Liver (tissue), 9 donors: ENCODE measurements around the gene EXOC4. TPM values are rescaled to one million over a fixed set of nuclear protein-coding genes. Genes with fewer than 3 reads are reported as not detected.

ENCODE experiments used
- DNase-seq: peaks from one replicate; pipeline ENCODE4 v3.0.0-alpha.2; 2017; ENCODE audit warnings: low spot score
- H3K27ac ChIP-seq, 2 donors: one replicate each; pipeline ENCODE4 v1.7.0; 2013; ENCODE audit warnings: inconsistent platforms in 2 of 2, low read length in 2 of 2, control low read depth in 1 of 2, low read depth in 1 of 2, mild to moderate bottlenecking in 1 of 2
- H3K27me3 ChIP-seq, 4 donors: one replicate each; pipeline versions ENCODE4 v1.6.1 to v1.7.0; 2013; ENCODE audit warnings: low read length in 3 of 4, inconsistent platforms in 1 of 4, mild to moderate bottlenecking in 1 of 4, moderate library complexity in 1 of 4; ENCODE audit not compliant: control insufficient read depth in 4 of 4, insufficient read depth in 4 of 4
- H3K36me3 ChIP-seq, 4 donors: one replicate each; pipeline versions ENCODE4 v1.6.1 to v1.7.0; 2013; ENCODE audit warnings: low read length in 3 of 4, mild to moderate bottlenecking in 3 of 4, low read depth in 1 of 4, moderate library complexity in 1 of 4; ENCODE audit not compliant: control insufficient read depth in 4 of 4, insufficient read depth in 3 of 4
- H3K4me1 ChIP-seq, 4 donors: one replicate each; pipeline versions ENCODE4 v1.6.1 to v1.7.0; 2013; ENCODE audit warnings: low read length in 3 of 4, mild to moderate bottlenecking in 3 of 4, moderate library complexity in 1 of 4; ENCODE audit not compliant: control insufficient read depth in 4 of 4, insufficient read depth in 4 of 4
- H3K4me3 ChIP-seq, 3 donors: one replicate each; pipeline versions ENCODE4 v1.6.1 to v1.7.0; 2013; ENCODE audit warnings: low read length in 3 of 3, control low read depth in 1 of 3, low read depth in 1 of 3, mild to moderate bottlenecking in 1 of 3
- H3K9ac ChIP-seq, 2 donors: one replicate each; pipeline ENCODE4 v1.7.0; 2013; ENCODE audit warnings: low read length in 2 of 2, mild to moderate bottlenecking in 2 of 2, moderate library complexity in 2 of 2, control low read depth in 1 of 2, low read depth in 1 of 2
- H3K9me3 ChIP-seq, 4 donors: one replicate each; pipeline versions ENCODE4 v1.6.1 to v1.7.0; 2013; ENCODE audit warnings: low read length in 3 of 4; ENCODE audit not compliant: control insufficient read depth in 4 of 4
- EGR1 ChIP-seq, 2 donors: IDR thresholded peaks; 2 replicates each; pipeline ENCODE4 v1.6.1; 2016 to 2018; ENCODE audit warnings: antibody characterized with exemption in 2 of 2, low read depth in 2 of 2
- FOXA1 ChIP-seq: IDR thresholded peaks from 2 replicates; pipeline ENCODE4 v1.6.1; 2016; ENCODE audit warnings: antibody characterized with exemption
- FOXA2 ChIP-seq: IDR thresholded peaks from 2 replicates; pipeline ENCODE4 v1.6.1; 2016; ENCODE audit warnings: antibody characterized with exemption
- GABPA ChIP-seq, 2 donors: IDR thresholded peaks in 1 of 2; conservative IDR thresholded peaks in 1 of 2; 2 replicates each; pipeline ENCODE4 v1.6.1; 2016; ENCODE audit warnings: antibody characterized with exemption in 2 of 2, mild to moderate bottlenecking in 1 of 2, moderate library complexity in 1 of 2
- HNF4A ChIP-seq, 2 donors: conservative IDR thresholded peaks; 2 replicates each; pipeline ENCODE4 v1.6.1; 2016; ENCODE audit warnings: antibody characterized with exemption in 2 of 2, mild to moderate bottlenecking in 2 of 2
- HNF4G ChIP-seq: IDR thresholded peaks from 2 replicates; pipeline ENCODE4 v1.6.1; 2016; ENCODE audit warnings: antibody characterized with exemption
- JUND ChIP-seq, 2 donors: IDR thresholded peaks; 2 replicates each; pipeline ENCODE4 v1.6.1; 2016; ENCODE audit warnings: antibody characterized with exemption in 2 of 2
- NR2F2 ChIP-seq: IDR thresholded peaks from 2 replicates; pipeline ENCODE4 v1.6.1; 2016; ENCODE audit warnings: antibody characterized with exemption
- RAD21 ChIP-seq, 2 donors: IDR thresholded peaks; 2 replicates each; pipeline ENCODE4 v1.6.1; 2016; ENCODE audit warnings: antibody characterized with exemption in 2 of 2, mild to moderate bottlenecking in 2 of 2
- RXRA ChIP-seq, 2 donors: IDR thresholded peaks; 2 replicates each; pipeline ENCODE4 v1.6.1; 2017 to 2018; ENCODE audit warnings: antibody characterized with exemption in 2 of 2, mild to moderate bottlenecking in 1 of 2
- SP1 ChIP-seq: IDR thresholded peaks from 2 replicates; pipeline ENCODE4 v1.6.1; 2018; ENCODE audit warnings: antibody characterized with exemption, mild to moderate bottlenecking
- TAF1 ChIP-seq: conservative IDR thresholded peaks from 2 replicates; pipeline ENCODE4 v1.6.1; 2016; ENCODE audit warnings: antibody characterized with exemption, mild to moderate bottlenecking
- YY1 ChIP-seq: IDR thresholded peaks from 2 replicates; pipeline ENCODE4 v1.6.1; 2016; ENCODE audit warnings: antibody characterized with exemption, mild to moderate bottlenecking
- WGBS: extraction: QIAGEN DNeasy Blood & Tissue Kit; methylation state at CpG from one replicate; pipeline ENCODE4 v1.1.7; 2013; 5-methylcytosine and 5-hydroxymethylcytosine counted together
- polyA plus RNA-seq, 2 donors: library from polyadenylated mRNA; stranded (reverse) in 1 of 2; unstranded in 1 of 2; fragments of 200-250 nt in 1 of 2; fragments of >200 nt in 1 of 2; fragmentation: Nextera tagmentation in 1 of 2; extraction: Ambion mirVana in 1 of 2; gene quantifications; one replicate each; pipeline versions ENCODE4 v1.2.1 to v1.2.3, GENCODE V29; 2013 to 2015
- total RNA-seq, 2 donors: library from RNA; depleted of rRNA; stranded (reverse); fragments of >200 nt; gene quantifications; one replicate each; pipeline ENCODE4 v1.2.3, GENCODE V29; 2014
- TF ChIP-seq, protein P1 (sequence below): IDR thresholded peaks from 2 replicates; pipeline ENCODE4 v1.6.1; 2016; ENCODE audit warnings: antibody characterized with exemption
- TF ChIP-seq, protein P2 (sequence below): IDR thresholded peaks from 2 replicates; pipeline ENCODE4 v1.6.1; 2016; ENCODE audit warnings: antibody characterized with exemption, mild to moderate bottlenecking
- TF ChIP-seq, protein P3 (sequence below): fragments of 150-350 bp; IDR thresholded peaks from 2 replicates; pipeline ENCODE4 v1.5.1; 2017; ENCODE audit warnings: improper control_type of control experiment, low read depth, low read length; ENCODE audit not compliant: missing input control
- TF ChIP-seq, protein P4 (sequence below): IDR thresholded peaks from 2 replicates; pipeline ENCODE4 v1.6.1; 2016; ENCODE audit warnings: antibody characterized with exemption
- TF ChIP-seq, protein P5 (sequence below): IDR thresholded peaks from 2 replicates; pipeline ENCODE4 v1.6.1; 2016; ENCODE audit warnings: antibody characterized with exemption
- donor health status: healthy.
- donor health status: healthy.
- donor health status: healthy.
- donor health status: healthy.
- donor health status: healthy.

The EXOC4 gene
- 10 to 100 TPM; 30.7 to 55.9 TPM for total RNA-seq
- polyA plus RNA-seq = 10 to 100 TPM in 1 of 2 donors, 1 to 10 TPM in 1; 9.5 to 16.5 TPM

DNA sequence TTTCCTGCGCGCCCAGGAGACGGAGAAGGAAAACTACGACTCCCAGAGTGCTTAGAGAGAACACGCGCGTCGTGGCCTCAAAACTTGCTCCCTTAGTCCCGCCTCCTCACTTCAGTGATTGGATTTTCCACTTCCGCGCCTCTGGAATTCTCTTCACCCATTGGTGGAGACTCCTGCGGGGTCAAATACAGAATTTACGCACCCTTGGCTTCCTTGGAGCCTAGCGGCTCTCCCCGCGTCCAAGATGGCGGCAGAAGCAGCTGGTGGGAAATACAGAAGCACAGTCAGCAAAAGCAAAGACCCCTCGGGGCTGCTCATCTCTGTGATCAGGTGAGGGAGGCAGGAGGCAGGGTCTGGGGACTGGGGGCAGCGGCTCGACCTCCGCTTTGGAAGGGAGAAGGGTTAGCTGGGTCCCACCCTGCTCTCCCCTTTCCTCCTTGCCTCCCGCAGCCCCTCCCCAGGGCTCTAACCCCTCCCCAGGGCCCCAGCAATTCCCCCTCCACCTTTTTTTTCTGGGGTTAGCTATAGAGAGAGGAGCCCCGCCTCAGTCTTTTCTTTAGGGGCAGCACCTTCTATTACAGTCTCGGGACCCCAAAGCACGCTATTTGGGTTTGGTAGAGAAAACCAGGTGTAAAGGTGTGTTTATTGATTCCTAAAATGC, at the start of gene EXOC4:
TSS of gene EXOC4 (plus strand) at position 221 of the 661 bp plus-strand sequence.
- Histone ChIP-seq H3K27ac (peak within 1 kb of the TSS; percentile 65 to 82), H3K4me3 (peak within 1 kb of the TSS; percentile 66 to 98 (median 90)), H3K36me3 (no peaks in the 10 kb centered on the region), H3K27me3 (no peaks in the 10 kb centered on the region), H3K9ac (peak within 1 kb of the TSS; percentile 63 to 77), H3K4me1 (peaks cover 3 to 11% (median 7%) of the 10 kb centered on the region in 4 donors), H3K9me3 (no peaks in the 10 kb centered on the region)
- DNase-seq = peak; percentile 92
- under 1% methylated on average over 25 of the region's 25 CpGs for WGBS
- TF ChIP-seq RAD21 (IDR thresholded peaks at IDR 0.05) (peak; percentile 35 to 36), HNF4A (conservative IDR thresholded peaks at IDR 0.05) (peak; percentile 27 to 43), EGR1 (IDR thresholded peaks at IDR 0.05; ENCODE audit: low read depth in 2 of 2) (peak in 1 of 2 donors; percentile 14), YY1 (peak; percentile 99), FOXA1 (no peak), GABPA (IDR thresholded peaks at IDR 0.05 in 1 of 2, conservative IDR thresholded peaks at IDR 0.05 in 1 of 2) (peak in 1 of 2 donors; percentile 83), HNF4G (no peak), RXRA (IDR thresholded peaks at IDR 0.05) (peak; percentile 41 to 42), TAF1 (peak; percentile 49), NR2F2 (peak; percentile 86), SP1 (peak; percentile 87), JUND (IDR thresholded peaks at IDR 0.05) (peak in 1 of 2 donors; percentile 41), FOXA2 (no peak)
- TF ChIP-seq, protein P1, sequence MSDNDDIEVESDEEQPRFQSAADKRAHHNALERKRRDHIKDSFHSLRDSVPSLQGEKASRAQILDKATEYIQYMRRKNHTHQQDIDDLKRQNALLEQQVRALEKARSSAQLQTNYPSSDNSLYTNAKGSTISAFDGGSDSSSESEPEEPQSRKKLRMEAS = peak; percentile 77
- TF ChIP-seq, protein P2, sequence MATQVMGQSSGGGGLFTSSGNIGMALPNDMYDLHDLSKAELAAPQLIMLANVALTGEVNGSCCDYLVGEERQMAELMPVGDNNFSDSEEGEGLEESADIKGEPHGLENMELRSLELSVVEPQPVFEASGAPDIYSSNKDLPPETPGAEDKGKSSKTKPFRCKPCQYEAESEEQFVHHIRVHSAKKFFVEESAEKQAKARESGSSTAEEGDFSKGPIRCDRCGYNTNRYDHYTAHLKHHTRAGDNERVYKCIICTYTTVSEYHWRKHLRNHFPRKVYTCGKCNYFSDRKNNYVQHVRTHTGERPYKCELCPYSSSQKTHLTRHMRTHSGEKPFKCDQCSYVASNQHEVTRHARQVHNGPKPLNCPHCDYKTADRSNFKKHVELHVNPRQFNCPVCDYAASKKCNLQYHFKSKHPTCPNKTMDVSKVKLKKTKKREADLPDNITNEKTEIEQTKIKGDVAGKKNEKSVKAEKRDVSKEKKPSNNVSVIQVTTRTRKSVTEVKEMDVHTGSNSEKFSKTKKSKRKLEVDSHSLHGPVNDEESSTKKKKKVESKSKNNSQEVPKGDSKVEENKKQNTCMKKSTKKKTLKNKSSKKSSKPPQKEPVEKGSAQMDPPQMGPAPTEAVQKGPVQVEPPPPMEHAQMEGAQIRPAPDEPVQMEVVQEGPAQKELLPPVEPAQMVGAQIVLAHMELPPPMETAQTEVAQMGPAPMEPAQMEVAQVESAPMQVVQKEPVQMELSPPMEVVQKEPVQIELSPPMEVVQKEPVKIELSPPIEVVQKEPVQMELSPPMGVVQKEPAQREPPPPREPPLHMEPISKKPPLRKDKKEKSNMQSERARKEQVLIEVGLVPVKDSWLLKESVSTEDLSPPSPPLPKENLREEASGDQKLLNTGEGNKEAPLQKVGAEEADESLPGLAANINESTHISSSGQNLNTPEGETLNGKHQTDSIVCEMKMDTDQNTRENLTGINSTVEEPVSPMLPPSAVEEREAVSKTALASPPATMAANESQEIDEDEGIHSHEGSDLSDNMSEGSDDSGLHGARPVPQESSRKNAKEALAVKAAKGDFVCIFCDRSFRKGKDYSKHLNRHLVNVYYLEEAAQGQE = peak; percentile 26
- TF ChIP-seq, protein P3, sequence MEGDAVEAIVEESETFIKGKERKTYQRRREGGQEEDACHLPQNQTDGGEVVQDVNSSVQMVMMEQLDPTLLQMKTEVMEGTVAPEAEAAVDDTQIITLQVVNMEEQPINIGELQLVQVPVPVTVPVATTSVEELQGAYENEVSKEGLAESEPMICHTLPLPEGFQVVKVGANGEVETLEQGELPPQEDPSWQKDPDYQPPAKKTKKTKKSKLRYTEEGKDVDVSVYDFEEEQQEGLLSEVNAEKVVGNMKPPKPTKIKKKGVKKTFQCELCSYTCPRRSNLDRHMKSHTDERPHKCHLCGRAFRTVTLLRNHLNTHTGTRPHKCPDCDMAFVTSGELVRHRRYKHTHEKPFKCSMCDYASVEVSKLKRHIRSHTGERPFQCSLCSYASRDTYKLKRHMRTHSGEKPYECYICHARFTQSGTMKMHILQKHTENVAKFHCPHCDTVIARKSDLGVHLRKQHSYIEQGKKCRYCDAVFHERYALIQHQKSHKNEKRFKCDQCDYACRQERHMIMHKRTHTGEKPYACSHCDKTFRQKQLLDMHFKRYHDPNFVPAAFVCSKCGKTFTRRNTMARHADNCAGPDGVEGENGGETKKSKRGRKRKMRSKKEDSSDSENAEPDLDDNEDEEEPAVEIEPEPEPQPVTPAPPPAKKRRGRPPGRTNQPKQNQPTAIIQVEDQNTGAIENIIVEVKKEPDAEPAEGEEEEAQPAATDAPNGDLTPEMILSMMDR = no peak
- TF ChIP-seq, protein P4, sequence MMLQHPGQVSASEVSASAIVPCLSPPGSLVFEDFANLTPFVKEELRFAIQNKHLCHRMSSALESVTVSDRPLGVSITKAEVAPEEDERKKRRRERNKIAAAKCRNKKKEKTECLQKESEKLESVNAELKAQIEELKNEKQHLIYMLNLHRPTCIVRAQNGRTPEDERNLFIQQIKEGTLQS = no peak
- TF ChIP-seq, protein P5, sequence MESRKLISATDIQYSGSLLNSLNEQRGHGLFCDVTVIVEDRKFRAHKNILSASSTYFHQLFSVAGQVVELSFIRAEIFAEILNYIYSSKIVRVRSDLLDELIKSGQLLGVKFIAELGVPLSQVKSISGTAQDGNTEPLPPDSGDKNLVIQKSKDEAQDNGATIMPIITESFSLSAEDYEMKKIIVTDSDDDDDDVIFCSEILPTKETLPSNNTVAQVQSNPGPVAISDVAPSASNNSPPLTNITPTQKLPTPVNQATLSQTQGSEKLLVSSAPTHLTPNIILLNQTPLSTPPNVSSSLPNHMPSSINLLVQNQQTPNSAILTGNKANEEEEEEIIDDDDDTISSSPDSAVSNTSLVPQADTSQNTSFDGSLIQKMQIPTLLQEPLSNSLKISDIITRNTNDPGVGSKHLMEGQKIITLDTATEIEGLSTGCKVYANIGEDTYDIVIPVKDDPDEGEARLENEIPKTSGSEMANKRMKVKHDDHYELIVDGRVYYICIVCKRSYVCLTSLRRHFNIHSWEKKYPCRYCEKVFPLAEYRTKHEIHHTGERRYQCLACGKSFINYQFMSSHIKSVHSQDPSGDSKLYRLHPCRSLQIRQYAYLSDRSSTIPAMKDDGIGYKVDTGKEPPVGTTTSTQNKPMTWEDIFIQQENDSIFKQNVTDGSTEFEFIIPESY = peak; percentile 42
